Endothelial cell of hepatic sinusoid (primary cell): Measurements from ENCODE around the gene KRTAP19-8.

Experiments
- in situ Hi-C: cut with HindIII; loops from 2 replicates; pipeline ENCODE4 v1.10.0; 2017; ENCODE audit warnings: low sequenced_read_pairs

The KRTAP19-8 gene

GRCh38 chr21:31012133-31013089 is 25.9 kb downstream of the KRTAP19-8 start:
- in situ Hi-C loops = no loop called here

GRCh38 chr21:31011412-31011811 is 26.9 kb downstream of the KRTAP19-8 start:
- in situ Hi-C loops = no loop called here

GRCh38 chr21:31008355-31008754 is 29.9 kb downstream of the KRTAP19-8 start:
- in situ Hi-C loops = no loop called here

GRCh38 chr21:31005019-31005418 is 33.3 kb downstream of the KRTAP19-8 start:
- in situ Hi-C loops = no loop called here

GRCh38 chr21:31003471-31003870 is 34.8 kb downstream of the KRTAP19-8 start:
- in situ Hi-C loops = no loop called here

- in situ Hi-C loops = no loop called here
These were observed 40.7 kb downstream of the KRTAP19-8 start for GRCh38 chr21:30997541-30997940.

GRCh38 chr21:30996728-30997127 is 41.5 kb downstream of the KRTAP19-8 start:
- in situ Hi-C loops = no loop called here

GRCh38 chr21:30994932-30995331 is 43.3 kb downstream of the KRTAP19-8 start:
- in situ Hi-C loops = no loop called here

GRCh38 chr21:30990514-30991262 is 47.6 kb downstream of the KRTAP19-8 start:
- in situ Hi-C loops = no loop called here

GRCh38 chr21:30988706-30989105 is 49.6 kb downstream of the KRTAP19-8 start:
- in situ Hi-C loops = no loop called here
